NOMO-1 treated with DMSO at 0.1 percent for 48 hours (cell line): Measurements from ENCODE around the gene KCNQ5.

Source experiments
- DNase-seq: peaks from one replicate; lab custom pipeline; 2025; ENCODE audit not compliant: unreplicated experiment; lab: John Stamatoyannopoulos, UW

KCNQ5 gene

GRCh38 chr6:73086726-73087125 lies 464.9 kb downstream of the KCNQ5 start:
- no peak for DNase-seq

GRCh38 chr6:73088138-73088813 lies 466.4 kb downstream of the KCNQ5 start:
- DNase-seq: no peak

GRCh38 chr6:73104921-73105320 lies 483.1 kb downstream of the KCNQ5 start:
- no peak for DNase-seq

- DNase-seq: no peak
Observed at GRCh38 chr6:73107016-73107415, 485.2 kb downstream of the KCNQ5 start.

- DNase-seq: no peak
Observed at GRCh38 chr6:73108949-73109348, 487.1 kb downstream of the KCNQ5 start.

- DNase-seq: no peak
Observed at GRCh38 chr6:73109659-73110058, 487.8 kb downstream of the KCNQ5 start.

- DNase-seq: no peak
Observed at GRCh38 chr6:73116330-73116729, 494.5 kb downstream of the KCNQ5 start.

GRCh38 chr6:73121421-73121993 lies 499.6 kb downstream of the KCNQ5 start:
- no peak for DNase-seq

GRCh38 chr6:73123632-73124329 lies 501.9 kb downstream of the KCNQ5 start:
- no peak for DNase-seq

GRCh38 chr6:73129653-73130443 lies 508.0 kb downstream of the KCNQ5 start:
- peak; percentile 67 for DNase-seq

- no peak for DNase-seq
Observed at GRCh38 chr6:73131706-73132105, 509.8 kb downstream of the KCNQ5 start.

- no peak for DNase-seq
Observed at GRCh38 chr6:73134588-73134987, 512.7 kb downstream of the KCNQ5 start.

GRCh38 chr6:73139681-73140383 lies 518.0 kb downstream of the KCNQ5 start:
- no peak for DNase-seq

GRCh38 chr6:73143551-73143950 lies 521.7 kb downstream of the KCNQ5 start:
- DNase-seq: no peak

- no peak for DNase-seq
Observed at GRCh38 chr6:73144516-73144915, 522.7 kb downstream of the KCNQ5 start.

GRCh38 chr6:73145690-73146089 lies 523.8 kb downstream of the KCNQ5 start:
- DNase-seq: no peak

- no peak for DNase-seq
Observed at GRCh38 chr6:73151732-73152131, 529.9 kb downstream of the KCNQ5 start.

GRCh38 chr6:73152556-73152955 lies 530.7 kb downstream of the KCNQ5 start:
- no peak for DNase-seq

- DNase-seq: no peak
Observed at GRCh38 chr6:73152966-73153757, 531.3 kb downstream of the KCNQ5 start.
